ENCODE results near the gene ASPSCR1. TPM values are rescaled to one million over a fixed set of nuclear protein-coding genes. Genes with fewer than 3 reads are reported as not detected.

ASPSCR1 gene
- total and polyA plus RNA-seq, 2 of the 13 experiments (the other 11 are each of a cell fraction or from before 2014, with no cell fraction given) = 274 to 314 TPM

DNA sequence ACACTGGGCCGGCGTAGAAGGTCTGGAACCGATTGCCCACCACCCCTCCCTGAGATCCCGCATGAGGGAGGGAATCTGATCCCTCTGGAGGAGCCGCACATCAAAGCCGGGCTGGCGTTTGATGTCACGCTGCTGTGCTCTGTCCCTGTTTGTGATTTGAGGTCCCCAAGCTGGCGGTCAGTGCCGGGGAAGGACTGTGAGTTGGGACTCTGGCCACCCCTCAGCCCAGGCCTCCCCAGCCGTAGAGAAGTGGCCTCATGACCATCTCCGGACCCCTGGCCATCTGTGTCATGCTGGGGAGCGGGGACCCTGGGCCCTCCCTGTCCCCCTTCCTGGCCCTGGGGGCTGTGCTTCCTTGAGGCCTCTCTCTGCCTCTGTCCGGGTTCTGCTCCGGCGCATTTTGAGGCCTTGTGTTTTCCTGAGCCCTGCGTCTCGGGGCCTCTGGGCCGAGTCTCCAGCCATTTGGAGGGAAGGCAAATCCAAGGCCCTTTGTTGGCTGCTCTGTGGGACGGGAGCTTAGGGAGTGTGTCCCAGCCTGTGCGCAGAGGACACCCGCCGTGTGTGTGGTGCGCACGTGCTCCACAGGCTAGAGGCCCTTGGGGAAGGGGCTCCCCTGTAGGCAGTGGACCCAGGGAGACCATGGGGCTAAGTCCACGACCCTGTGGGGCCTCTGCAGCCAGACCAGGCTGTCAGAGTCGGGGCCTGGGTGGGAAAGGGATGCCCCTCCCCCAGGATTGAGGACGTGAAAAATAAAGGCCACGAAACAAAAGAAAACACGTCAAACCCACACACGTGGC is 15.1 kb downstream of the ASPSCR1 start (continued):
- TF ChIP-seq, protein P1, sequence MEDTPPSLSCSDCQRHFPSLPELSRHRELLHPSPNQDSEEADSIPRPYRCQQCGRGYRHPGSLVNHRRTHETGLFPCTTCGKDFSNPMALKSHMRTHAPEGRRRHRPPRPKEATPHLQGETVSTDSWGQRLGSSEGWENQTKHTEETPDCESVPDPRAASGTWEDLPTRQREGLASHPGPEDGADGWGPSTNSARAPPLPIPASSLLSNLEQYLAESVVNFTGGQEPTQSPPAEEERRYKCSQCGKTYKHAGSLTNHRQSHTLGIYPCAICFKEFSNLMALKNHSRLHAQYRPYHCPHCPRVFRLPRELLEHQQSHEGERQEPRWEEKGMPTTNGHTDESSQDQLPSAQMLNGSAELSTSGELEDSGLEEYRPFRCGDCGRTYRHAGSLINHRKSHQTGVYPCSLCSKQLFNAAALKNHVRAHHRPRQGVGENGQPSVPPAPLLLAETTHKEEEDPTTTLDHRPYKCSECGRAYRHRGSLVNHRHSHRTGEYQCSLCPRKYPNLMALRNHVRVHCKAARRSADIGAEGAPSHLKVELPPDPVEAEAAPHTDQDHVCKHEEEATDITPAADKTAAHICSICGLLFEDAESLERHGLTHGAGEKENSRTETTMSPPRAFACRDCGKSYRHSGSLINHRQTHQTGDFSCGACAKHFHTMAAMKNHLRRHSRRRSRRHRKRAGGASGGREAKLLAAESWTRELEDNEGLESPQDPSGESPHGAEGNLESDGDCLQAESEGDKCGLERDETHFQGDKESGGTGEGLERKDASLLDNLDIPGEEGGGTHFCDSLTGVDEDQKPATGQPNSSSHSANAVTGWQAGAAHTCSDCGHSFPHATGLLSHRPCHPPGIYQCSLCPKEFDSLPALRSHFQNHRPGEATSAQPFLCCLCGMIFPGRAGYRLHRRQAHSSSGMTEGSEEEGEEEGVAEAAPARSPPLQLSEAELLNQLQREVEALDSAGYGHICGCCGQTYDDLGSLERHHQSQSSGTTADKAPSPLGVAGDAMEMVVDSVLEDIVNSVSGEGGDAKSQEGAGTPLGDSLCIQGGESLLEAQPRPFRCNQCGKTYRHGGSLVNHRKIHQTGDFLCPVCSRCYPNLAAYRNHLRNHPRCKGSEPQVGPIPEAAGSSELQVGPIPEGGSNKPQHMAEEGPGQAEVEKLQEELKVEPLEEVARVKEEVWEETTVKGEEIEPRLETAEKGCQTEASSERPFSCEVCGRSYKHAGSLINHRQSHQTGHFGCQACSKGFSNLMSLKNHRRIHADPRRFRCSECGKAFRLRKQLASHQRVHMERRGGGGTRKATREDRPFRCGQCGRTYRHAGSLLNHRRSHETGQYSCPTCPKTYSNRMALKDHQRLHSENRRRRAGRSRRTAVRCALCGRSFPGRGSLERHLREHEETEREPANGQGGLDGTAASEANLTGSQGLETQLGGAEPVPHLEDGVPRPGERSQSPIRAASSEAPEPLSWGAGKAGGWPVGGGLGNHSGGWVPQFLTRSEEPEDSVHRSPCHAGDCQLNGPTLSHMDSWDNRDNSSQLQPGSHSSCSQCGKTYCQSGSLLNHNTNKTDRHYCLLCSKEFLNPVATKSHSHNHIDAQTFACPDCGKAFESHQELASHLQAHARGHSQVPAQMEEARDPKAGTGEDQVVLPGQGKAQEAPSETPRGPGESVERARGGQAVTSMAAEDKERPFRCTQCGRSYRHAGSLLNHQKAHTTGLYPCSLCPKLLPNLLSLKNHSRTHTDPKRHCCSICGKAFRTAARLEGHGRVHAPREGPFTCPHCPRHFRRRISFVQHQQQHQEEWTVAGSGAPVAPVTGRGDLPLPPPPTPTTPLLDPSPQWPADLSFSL (CRISPR knock-in tag; IDR thresholded peaks at IDR 0.05) = no peak
- TF ChIP-seq BORCS8-MEF2B (CRISPR knock-in tag; IDR thresholded peaks at IDR 0.05) (peak; percentile 97), FIP1L1 (IDR thresholded peaks at IDR 0.05; ENCODE audit: borderline replicate concordance, insufficient read depth, low read depth, low read length) (peak; percentile 49), HDAC6 (IDR thresholded peaks at IDR 0.05; ENCODE audit: low read depth, low read length) (no peak), ZNF33A (CRISPR knock-in tag; IDR thresholded peaks at IDR 0.05; ENCODE audit: borderline replicate concordance) (peak; percentile 93), ZNF674 (CRISPR knock-in tag; IDR thresholded peaks at IDR 0.05; ENCODE audit: low read depth) (no peak), ZNF790 (CRISPR knock-in tag; IDR thresholded peaks at IDR 0.05; ENCODE audit: borderline replicate concordance) (peak; percentile 21; the same call in 1 of the 2 replicates), ZNF260 (CRISPR knock-in tag; IDR thresholded peaks at IDR 0.05; ENCODE audit: borderline replicate concordance, low read depth) (no peak), ZFP41 (CRISPR knock-in tag; IDR thresholded peaks at IDR 0.05; ENCODE audit: borderline replicate concordance) (peak; percentile 94; the same call in 1 of the 2 replicates), ZNF468 (CRISPR knock-in tag; IDR thresholded peaks at IDR 0.05) (peak; percentile 95; the same call in 1 of the 2 replicates), PCBP1 (IDR thresholded peaks at IDR 0.05; ENCODE audit: borderline replicate concordance, low read depth, low read length) (no peak; the same call in none of the 2 replicates), TFDP2 (CRISPR knock-in tag; IDR thresholded peaks at IDR 0.05) (peak; percentile 93), NFE2L2 (IDR thresholded peaks at IDR 0.05; ENCODE audit: low read length) (no peak), ZNF557 (CRISPR knock-in tag; IDR thresholded peaks at IDR 0.05) (no peak; the same call in 1 of the 2 replicates), ZNF335 (CRISPR knock-in tag; IDR thresholded peaks at IDR 0.05) (no peak; the same call in 1 of the 2 replicates), MEIS2 (CRISPR knock-in tag; IDR thresholded peaks at IDR 0.05) (peak; percentile 97; the same call in 1 of the 2 replicates)
- TF ChIP-seq, protein P2, sequence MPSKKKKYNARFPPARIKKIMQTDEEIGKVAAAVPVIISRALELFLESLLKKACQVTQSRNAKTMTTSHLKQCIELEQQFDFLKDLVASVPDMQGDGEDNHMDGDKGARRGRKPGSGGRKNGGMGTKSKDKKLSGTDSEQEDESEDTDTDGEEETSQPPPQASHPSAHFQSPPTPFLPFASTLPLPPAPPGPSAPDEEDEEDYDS (CRISPR knock-in tag; IDR thresholded peaks at IDR 0.05) = peak; percentile 72
